GM13976 (cell line): ENCODE measurements around the gene ZNF281.
A peak's percentile ranks its signal among the peaks of the same experiment; 100 is the strongest.

Source experiments
- DNase-seq: peaks from one replicate; pipeline ENCODE4 v3.0.0; 2012; ENCODE audit warnings: low spot score
- in situ Hi-C: fragments of 300-500 bp; cut with MboI; formaldehyde crosslinking; loops from one replicate; pipeline ENCODE4 v1.12.0; 2022; ENCODE audit warnings: low sequenced_read_pairs, mixed read lengths, inconsistent platforms; ENCODE audit not compliant: unreplicated experiment
- TF ChIP-seq, protein P1 (sequence below): IDR thresholded peaks from 2 replicates; pipeline ENCODE4 v1.5.1; 2012; ENCODE audit warnings: borderline replicate concordance, mild to moderate bottlenecking; ENCODE audit not compliant: insufficient read depth; ENCODE audit errors: extremely low read depth, missing control alignments, control extremely low read depth

Gene ZNF281, protein sequence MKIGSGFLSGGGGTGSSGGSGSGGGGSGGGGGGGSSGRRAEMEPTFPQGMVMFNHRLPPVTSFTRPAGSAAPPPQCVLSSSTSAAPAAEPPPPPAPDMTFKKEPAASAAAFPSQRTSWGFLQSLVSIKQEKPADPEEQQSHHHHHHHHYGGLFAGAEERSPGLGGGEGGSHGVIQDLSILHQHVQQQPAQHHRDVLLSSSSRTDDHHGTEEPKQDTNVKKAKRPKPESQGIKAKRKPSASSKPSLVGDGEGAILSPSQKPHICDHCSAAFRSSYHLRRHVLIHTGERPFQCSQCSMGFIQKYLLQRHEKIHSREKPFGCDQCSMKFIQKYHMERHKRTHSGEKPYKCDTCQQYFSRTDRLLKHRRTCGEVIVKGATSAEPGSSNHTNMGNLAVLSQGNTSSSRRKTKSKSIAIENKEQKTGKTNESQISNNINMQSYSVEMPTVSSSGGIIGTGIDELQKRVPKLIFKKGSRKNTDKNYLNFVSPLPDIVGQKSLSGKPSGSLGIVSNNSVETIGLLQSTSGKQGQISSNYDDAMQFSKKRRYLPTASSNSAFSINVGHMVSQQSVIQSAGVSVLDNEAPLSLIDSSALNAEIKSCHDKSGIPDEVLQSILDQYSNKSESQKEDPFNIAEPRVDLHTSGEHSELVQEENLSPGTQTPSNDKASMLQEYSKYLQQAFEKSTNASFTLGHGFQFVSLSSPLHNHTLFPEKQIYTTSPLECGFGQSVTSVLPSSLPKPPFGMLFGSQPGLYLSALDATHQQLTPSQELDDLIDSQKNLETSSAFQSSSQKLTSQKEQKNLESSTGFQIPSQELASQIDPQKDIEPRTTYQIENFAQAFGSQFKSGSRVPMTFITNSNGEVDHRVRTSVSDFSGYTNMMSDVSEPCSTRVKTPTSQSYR

GRCh38 chr1:200409761-200410565 lies at the start of gene ZNF281:
Gene ZNF281 (minus strand): TSS chr1:200410036. CDS start chr1:200409705, 331 bp downstream.
- in situ Hi-C loops, result loop anchor here (10.0 kb wide), 1 partner anchor 75 kb away; no protein-coding TSS in a partner anchor
- TF ChIP-seq, protein P1, sequence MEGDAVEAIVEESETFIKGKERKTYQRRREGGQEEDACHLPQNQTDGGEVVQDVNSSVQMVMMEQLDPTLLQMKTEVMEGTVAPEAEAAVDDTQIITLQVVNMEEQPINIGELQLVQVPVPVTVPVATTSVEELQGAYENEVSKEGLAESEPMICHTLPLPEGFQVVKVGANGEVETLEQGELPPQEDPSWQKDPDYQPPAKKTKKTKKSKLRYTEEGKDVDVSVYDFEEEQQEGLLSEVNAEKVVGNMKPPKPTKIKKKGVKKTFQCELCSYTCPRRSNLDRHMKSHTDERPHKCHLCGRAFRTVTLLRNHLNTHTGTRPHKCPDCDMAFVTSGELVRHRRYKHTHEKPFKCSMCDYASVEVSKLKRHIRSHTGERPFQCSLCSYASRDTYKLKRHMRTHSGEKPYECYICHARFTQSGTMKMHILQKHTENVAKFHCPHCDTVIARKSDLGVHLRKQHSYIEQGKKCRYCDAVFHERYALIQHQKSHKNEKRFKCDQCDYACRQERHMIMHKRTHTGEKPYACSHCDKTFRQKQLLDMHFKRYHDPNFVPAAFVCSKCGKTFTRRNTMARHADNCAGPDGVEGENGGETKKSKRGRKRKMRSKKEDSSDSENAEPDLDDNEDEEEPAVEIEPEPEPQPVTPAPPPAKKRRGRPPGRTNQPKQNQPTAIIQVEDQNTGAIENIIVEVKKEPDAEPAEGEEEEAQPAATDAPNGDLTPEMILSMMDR, result no peak
- DNase-seq, result peak; percentile 98

- in situ Hi-C loops, result no loop called here
- TF ChIP-seq, protein P1, result no peak
- DNase-seq, result no peak
Measured at GRCh38 chr1:200458780-200459179, 48.9 kb upstream of the ZNF281 start.

DNA sequence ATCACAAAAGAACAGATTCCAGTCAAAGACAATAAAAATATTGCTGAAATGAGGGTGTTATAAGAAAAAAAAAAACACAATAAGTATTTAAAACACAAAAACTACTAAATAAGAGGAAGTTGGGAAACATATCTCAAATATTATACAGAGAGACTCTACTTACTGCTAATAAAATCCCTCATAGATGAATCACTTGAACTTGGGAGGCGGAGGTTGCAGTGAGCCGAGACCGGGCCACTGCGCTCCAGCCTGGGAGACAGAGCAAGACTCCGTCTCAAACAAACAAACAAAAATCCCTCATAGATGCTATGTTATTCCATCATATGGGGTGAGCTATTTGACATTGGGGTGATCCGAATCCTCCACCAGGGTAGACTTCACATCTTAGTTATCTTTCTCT lies 48.0 kb upstream of the ZNF281 start:
- no peak for DNase-seq
- in situ Hi-C loops, result no loop called here
- TF ChIP-seq, protein P1, result no peak

DNA sequence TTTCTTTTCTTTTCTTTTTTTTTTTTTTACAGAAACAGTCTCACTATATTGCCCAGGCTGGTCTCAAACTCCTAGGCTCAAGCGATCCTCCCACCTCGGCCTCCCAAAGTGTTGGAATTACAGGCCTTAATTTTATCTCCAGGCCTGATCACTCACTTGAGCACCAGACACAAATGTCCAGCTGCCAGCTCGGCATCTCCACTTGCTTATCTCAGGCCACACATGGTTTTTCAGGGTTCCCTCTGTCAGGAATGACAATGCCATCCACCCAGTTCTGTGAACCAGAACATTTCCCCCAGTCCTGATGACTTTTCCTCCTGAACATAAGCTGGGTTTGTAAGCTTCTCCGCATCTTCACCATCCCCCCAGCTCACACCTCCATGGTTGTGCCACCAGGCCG lies 44.6 kb upstream of the ZNF281 start:
- TF ChIP-seq, protein P1, result no peak
- in situ Hi-C loops, result no loop called here
- no peak for DNase-seq

GRCh38 chr1:200453553-200453905 lies 43.7 kb upstream of the ZNF281 start:
- in situ Hi-C loops, result no loop called here
- TF ChIP-seq, protein P1, result no peak
- DNase-seq, result no peak
